Body of pancreas (tissue), 4 donors: Measurements from ENCODE around the gene ADGRV1. TPM values are rescaled to one million over a fixed set of nuclear protein-coding genes. Genes with fewer than 3 reads are reported as not detected.

Experiments used
- ATAC-seq: fragments of 150-250 bp; one replicate; pipeline ENCODE4 v1.9.1; 2016
- DNase-seq, 4 donors: peaks; one replicate each; pipeline ENCODE4 v3.0.0-alpha.2; 2019
- H3K27ac ChIP-seq, 4 donors: fragments of 200-600 bp; sonication (generic); 1 replicate in 3 of 4; 2 replicates in 1 of 4; pipeline versions ENCODE4 v1.5.1 to v1.6.1; 2016 to 2019; ENCODE audit warnings: mild to moderate bottlenecking in 1 of 4, mixed read lengths in 1 of 4, moderate library complexity in 1 of 4
- H3K27me3 ChIP-seq, 2 donors: fragments of 200-600 bp; sonication (generic); one replicate each; pipeline ENCODE4 v1.6.0; 2016; ENCODE audit warnings: mild to moderate bottlenecking in 1 of 2
- H3K36me3 ChIP-seq, 2 donors: fragments of 200-600 bp; sonication (generic); replicated peaks in 1 of 2; 2 replicates each; pipeline ENCODE4 v1.5.1; 2016; ENCODE audit warnings: low read depth in 2 of 2; ENCODE audit not compliant: insufficient read depth in 1 of 2
- H3K4me1 ChIP-seq: fragments of 200-600 bp; sonication (generic); one replicate; pipeline ENCODE4 v1.6.0; 2016
- H3K4me3 ChIP-seq, 2 donors: fragments of 200-600 bp; sonication (generic); 1 replicate in 1 of 2; 2 replicates in 1 of 2; pipeline ENCODE4 v1.5.1; 2016 to 2019
- H3K9me3 ChIP-seq, 3 donors: fragments of 200-600 bp; sonication (generic); 1 replicate in 2 of 3; 2 replicates in 1 of 3; pipeline ENCODE4 v1.5.1; 2016
- POLR2A ChIP-seq, 3 donors: fragments of 450-650 bp; IDR thresholded peaks; one replicate each; pipeline ENCODE4 v1.6.1; 2016; ENCODE audit warnings: antibody characterized with exemption in 3 of 3, mild to moderate bottlenecking in 2 of 3
- WGBS, 2 donors: methylation state at CpG; one replicate each; pipeline ENCODE4 v1.1.5; 2017; 5-methylcytosine and 5-hydroxymethylcytosine counted together
- intact Hi-C: fragments of 100-400 bp; cut with DNase I; formaldehyde crosslinking; loops from one replicate; pipeline ENCODE4 v1.15.1; 2023
- total RNA-seq, 2 donors: library from RNA; depleted of rRNA; stranded (reverse); fragments of >200 nt; gene quantifications; one replicate each; pipeline ENCODE4 v1.1.0, GENCODE V29; 2016
- TF ChIP-seq, protein P1 (sequence below), 7 experiments: fragments of 450-650 bp in 4 of 7; fragments of 200-600 bp in 3 of 7; sonication (generic) in 3 of 7; IDR thresholded peaks; one replicate each; pipeline ENCODE4 v1.5.1; 2016 to 2019; ENCODE audit warnings: antibody characterized with exemption in 7 of 7

The ADGRV1 gene
- total RNA-seq, 2 donors from 2014 or later = 19.2 to 21.4 TPM

DNA sequence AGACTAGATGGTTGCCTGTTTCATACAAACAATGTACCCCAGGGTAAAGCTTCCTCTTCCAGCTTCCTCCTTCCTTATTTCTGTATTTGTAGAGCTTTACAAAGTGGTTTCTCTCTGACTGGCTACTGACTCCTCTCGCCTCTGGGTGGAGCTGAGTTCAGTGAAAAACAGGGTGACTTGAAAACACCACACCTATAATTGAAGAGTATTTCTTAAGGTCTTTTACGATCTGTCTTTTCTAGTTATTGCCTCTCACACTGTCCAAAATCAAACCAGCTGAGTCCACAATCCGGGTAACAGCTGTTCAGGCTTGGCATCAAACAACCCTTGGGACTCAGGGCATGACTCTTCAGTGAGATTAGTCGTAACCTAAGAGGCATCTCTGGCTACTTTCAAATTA lies 624.2 kb downstream of the ADGRV1 start:
- 54 to 55% methylated on average over 4 of the region's 4 CpGs for WGBS, 2 donors
- Histone ChIP-seq H3K9me3 (no peaks in the 10 kb centered on the region), H3K4me3 (no peak overlapping the region), H3K27me3 (no peaks in the 10 kb centered on the region), H3K27ac (no peak overlapping the region), H3K36me3 (no peaks in the 10 kb centered on the region), H3K4me1 (no peaks in the 10 kb centered on the region)
- TF ChIP-seq POLR2A (IDR thresholded peaks at IDR 0.05) = no peak
- TF ChIP-seq, protein P1, sequence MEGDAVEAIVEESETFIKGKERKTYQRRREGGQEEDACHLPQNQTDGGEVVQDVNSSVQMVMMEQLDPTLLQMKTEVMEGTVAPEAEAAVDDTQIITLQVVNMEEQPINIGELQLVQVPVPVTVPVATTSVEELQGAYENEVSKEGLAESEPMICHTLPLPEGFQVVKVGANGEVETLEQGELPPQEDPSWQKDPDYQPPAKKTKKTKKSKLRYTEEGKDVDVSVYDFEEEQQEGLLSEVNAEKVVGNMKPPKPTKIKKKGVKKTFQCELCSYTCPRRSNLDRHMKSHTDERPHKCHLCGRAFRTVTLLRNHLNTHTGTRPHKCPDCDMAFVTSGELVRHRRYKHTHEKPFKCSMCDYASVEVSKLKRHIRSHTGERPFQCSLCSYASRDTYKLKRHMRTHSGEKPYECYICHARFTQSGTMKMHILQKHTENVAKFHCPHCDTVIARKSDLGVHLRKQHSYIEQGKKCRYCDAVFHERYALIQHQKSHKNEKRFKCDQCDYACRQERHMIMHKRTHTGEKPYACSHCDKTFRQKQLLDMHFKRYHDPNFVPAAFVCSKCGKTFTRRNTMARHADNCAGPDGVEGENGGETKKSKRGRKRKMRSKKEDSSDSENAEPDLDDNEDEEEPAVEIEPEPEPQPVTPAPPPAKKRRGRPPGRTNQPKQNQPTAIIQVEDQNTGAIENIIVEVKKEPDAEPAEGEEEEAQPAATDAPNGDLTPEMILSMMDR (IDR thresholded peaks at IDR 0.05) = no peak
- ATAC-seq (no peak), DNase-seq (peak in 1 of 4 donors; percentile 24)
- intact Hi-C loops = no loop called here

- DNase-seq (peak in 1 of 4 donors; percentile 13), ATAC-seq (no peak)
- H3K27ac ChIP-seq = no peak overlapping the region
- H3K27me3 ChIP-seq = no peaks in the 10 kb centered on the region
- H3K36me3 ChIP-seq = no peaks in the 10 kb centered on the region
- H3K4me3 ChIP-seq = no peak overlapping the region
- 59 to 77% methylated on average over 4 of the region's 4 CpGs for WGBS, 2 donors
- intact Hi-C loops = no loop called here
- TF ChIP-seq POLR2A (IDR thresholded peaks at IDR 0.05) = no peak
- TF ChIP-seq, protein P1 (IDR thresholded peaks at IDR 0.05) = no peak
- no peaks in the 10 kb centered on the region for H3K9me3 ChIP-seq
- no peaks in the 10 kb centered on the region for H3K4me1 ChIP-seq
These were observed 625.1 kb downstream of the ADGRV1 start for GRCh38 chr5:91183743-91184142.

GRCh38 chr5:91186101-91186500 lies 627.5 kb downstream of the ADGRV1 start:
- H3K36me3 ChIP-seq = no peaks in the 10 kb centered on the region
- intact Hi-C loops = no loop called here
- TF ChIP-seq, protein P1 (IDR thresholded peaks at IDR 0.05) = no peak
- TF ChIP-seq POLR2A (IDR thresholded peaks at IDR 0.05) = no peak
- H3K4me3 ChIP-seq = no peak overlapping the region
- WGBS, 2 donors = 61 to 70% methylated on average over 5 of the region's 5 CpGs
- no peaks in the 10 kb centered on the region for H3K9me3 ChIP-seq
- no peaks in the 10 kb centered on the region for H3K27me3 ChIP-seq
- DNase-seq (no peak), ATAC-seq (no peak)
- no peak overlapping the region for H3K27ac ChIP-seq
- H3K4me1 ChIP-seq = no peaks in the 10 kb centered on the region

GRCh38 chr5:91187032-91187431 lies 628.4 kb downstream of the ADGRV1 start:
- no peaks in the 10 kb centered on the region for H3K9me3 ChIP-seq
- DNase-seq (no peak), ATAC-seq (no peak)
- H3K4me3 ChIP-seq = no peak overlapping the region
- H3K27me3 ChIP-seq = no peaks in the 10 kb centered on the region
- H3K27ac ChIP-seq = no peak overlapping the region
- intact Hi-C loops = no loop called here
- TF ChIP-seq POLR2A (IDR thresholded peaks at IDR 0.05) = no peak
- TF ChIP-seq, protein P1 (IDR thresholded peaks at IDR 0.05) = no peak
- H3K36me3 ChIP-seq = no peaks in the 10 kb centered on the region
- 85 to 94% methylated on average over 3 of the region's 3 CpGs for WGBS, 2 donors
- H3K4me1 ChIP-seq = no peaks in the 10 kb centered on the region

DNA sequence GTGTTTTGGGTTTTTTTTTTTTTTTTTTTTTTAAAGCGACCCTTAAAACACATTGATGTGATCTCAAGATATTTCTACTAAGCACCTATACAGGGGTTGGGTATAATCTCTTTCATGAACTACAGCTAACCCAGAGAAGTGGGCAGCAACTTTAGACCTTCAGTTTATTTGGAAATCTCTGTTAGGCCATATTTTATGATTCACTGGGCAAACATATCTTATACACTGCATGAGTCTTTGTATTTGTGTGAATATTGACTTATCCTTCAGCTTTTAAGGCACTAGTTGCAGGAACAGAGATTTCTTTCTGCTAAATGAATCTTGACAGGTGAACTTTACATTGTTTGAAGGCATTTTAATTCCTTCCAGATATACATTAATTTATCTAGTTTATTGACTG lies 630.2 kb downstream of the ADGRV1 start:
- Histone ChIP-seq H3K4me1 (no peaks in the 10 kb centered on the region), H3K27me3 (no peaks in the 10 kb centered on the region), H3K9me3 (no peaks in the 10 kb centered on the region), H3K36me3 (no peaks in the 10 kb centered on the region), H3K4me3 (no peak overlapping the region), H3K27ac (no peak overlapping the region)
- ATAC-seq = no peak
- intact Hi-C loops = no loop called here
- TF ChIP-seq, protein P1 (IDR thresholded peaks at IDR 0.05) = no peak
- TF ChIP-seq POLR2A (IDR thresholded peaks at IDR 0.05) = no peak
- WGBS, 2 donors = 96 to 100% methylated on average over 1 of the region's 1 CpG
- no peak for DNase-seq
